TTC549 (cell line): ENCODE data around the gene IL25.
A peak's percentile ranks its signal among the peaks of the same experiment; 100 is the strongest.
"Not testable (repeated sequence)": the region's sequence is repeated elsewhere in the genome, so short reads cannot be mapped to it uniquely, and the experiment has no call there.

Experiments
- FAIRE-seq: peaks from 2 replicates; lab custom pipeline; 2012; peaks lifted over from hg19 to GRCh38; lab: Jason Lieb, UNC

Gene IL25

GRCh38 chr14:23372509-23372908 lies at the start of gene IL25:
IL25 (plus strand) TSS chr14:23372809.
- no peak for FAIRE-seq

GRCh38 chr14:23323838-23324454 lies 48.7 kb upstream of the IL25 start:
- no peak for FAIRE-seq

GRCh38 chr14:23324455-23324846 lies 48.2 kb upstream of the IL25 start:
- FAIRE-seq: no peak

- no peak for FAIRE-seq
Measured at GRCh38 chr14:23324993-23325392, 47.6 kb upstream of the IL25 start.

- not testable (repeated sequence) for FAIRE-seq
Measured at GRCh38 chr14:23325746-23326145, 46.9 kb upstream of the IL25 start.

- FAIRE-seq: no peak
Measured at GRCh38 chr14:23326491-23327332, 45.9 kb upstream of the IL25 start.

- no peak for FAIRE-seq
Measured at GRCh38 chr14:23327947-23328744, 44.5 kb upstream of the IL25 start.

- no peak for FAIRE-seq
Measured at GRCh38 chr14:23335623-23336022, 37.0 kb upstream of the IL25 start.

GRCh38 chr14:23339506-23340268 lies 32.9 kb upstream of the IL25 start:
- peak; percentile 65 for FAIRE-seq

- no peak for FAIRE-seq
Measured at GRCh38 chr14:23344481-23344880, 28.1 kb upstream of the IL25 start.

GRCh38 chr14:23345987-23346692 lies 26.5 kb upstream of the IL25 start:
- FAIRE-seq: no peak

GRCh38 chr14:23346693-23347405 lies 25.8 kb upstream of the IL25 start:
- no peak for FAIRE-seq

- no peak for FAIRE-seq
Measured at GRCh38 chr14:23347406-23348296, 25.0 kb upstream of the IL25 start.

GRCh38 chr14:23348297-23348655 lies 24.3 kb upstream of the IL25 start:
- no peak for FAIRE-seq

- no peak for FAIRE-seq
Measured at GRCh38 chr14:23349156-23349845, 23.3 kb upstream of the IL25 start.

GRCh38 chr14:23351681-23352505 lies 20.7 kb upstream of the IL25 start:
- no peak for FAIRE-seq

- FAIRE-seq: no peak
Measured at GRCh38 chr14:23352506-23353432, 19.8 kb upstream of the IL25 start, which contains the start of gene SLC22A17. SLC22A17 (minus strand) TSS chr14:23352887.
